PFSK-1 (cell line): ENCODE measurements around the gene KAZN.

ENCODE experiments used
- FOXP2 ChIP-seq: optimal IDR thresholded peaks from 2 replicates; pipeline ENCODE3; 2011; ENCODE audit warnings: borderline replicate concordance, control low read depth, inconsistent platforms; ENCODE audit not compliant: insufficient read depth; ENCODE audit errors: extremely low read length, extremely low read depth
- POLR2AphosphoS5 ChIP-seq: IDR thresholded peaks from 2 replicates; pipeline ENCODE4 v1.6.1; 2012; ENCODE audit warnings: low read depth, mild to moderate bottlenecking, control low read depth, low read length, moderate library complexity
- REST ChIP-seq, 2 experiments: IDR thresholded peaks; 2 replicates each; pipeline versions ENCODE4 v1.6.1 to v1.8.0; 2011 to 2012; ENCODE audit warnings: low read depth in 2 of 2, low read length in 2 of 2, control low read depth in 1 of 2, inconsistent platforms in 1 of 2, mild to moderate bottlenecking in 1 of 2, moderate library complexity in 1 of 2; ENCODE audit not compliant: insufficient read depth in 1 of 2
- SIN3A ChIP-seq: IDR thresholded peaks from 2 replicates; pipeline ENCODE4 v1.6.1; 2012; ENCODE audit warnings: mild to moderate bottlenecking, low read length, moderate library complexity, borderline replicate concordance; ENCODE audit not compliant: insufficient read depth
- TAF1 ChIP-seq: IDR thresholded peaks from 2 replicates; pipeline ENCODE4 v1.6.1; 2012; ENCODE audit warnings: low read length, control low read depth, borderline replicate concordance; ENCODE audit not compliant: insufficient read depth

KAZN gene

GRCh38 chr1:14686701-14687100 is 88.2 kb downstream of the KAZN start:
- TF ChIP-seq TAF1, result no peak
- no peak for TF ChIP-seq SIN3A
- no peak for TF ChIP-seq REST (IDR thresholded peaks at IDR 0.05; ENCODE audit: insufficient read depth in 1 of 2, low read depth in 2 of 2, low read length in 2 of 2)
- TF ChIP-seq FOXP2, result no peak
- no peak for TF ChIP-seq POLR2AphosphoS5

- TF ChIP-seq REST (IDR thresholded peaks at IDR 0.05; ENCODE audit: insufficient read depth in 1 of 2, low read depth in 2 of 2, low read length in 2 of 2), result no peak
- TF ChIP-seq SIN3A, result no peak
- TF ChIP-seq POLR2AphosphoS5, result no peak
- no peak for TF ChIP-seq TAF1
Measured at GRCh38 chr1:14687147-14687546, 88.7 kb downstream of the KAZN start.

DNA sequence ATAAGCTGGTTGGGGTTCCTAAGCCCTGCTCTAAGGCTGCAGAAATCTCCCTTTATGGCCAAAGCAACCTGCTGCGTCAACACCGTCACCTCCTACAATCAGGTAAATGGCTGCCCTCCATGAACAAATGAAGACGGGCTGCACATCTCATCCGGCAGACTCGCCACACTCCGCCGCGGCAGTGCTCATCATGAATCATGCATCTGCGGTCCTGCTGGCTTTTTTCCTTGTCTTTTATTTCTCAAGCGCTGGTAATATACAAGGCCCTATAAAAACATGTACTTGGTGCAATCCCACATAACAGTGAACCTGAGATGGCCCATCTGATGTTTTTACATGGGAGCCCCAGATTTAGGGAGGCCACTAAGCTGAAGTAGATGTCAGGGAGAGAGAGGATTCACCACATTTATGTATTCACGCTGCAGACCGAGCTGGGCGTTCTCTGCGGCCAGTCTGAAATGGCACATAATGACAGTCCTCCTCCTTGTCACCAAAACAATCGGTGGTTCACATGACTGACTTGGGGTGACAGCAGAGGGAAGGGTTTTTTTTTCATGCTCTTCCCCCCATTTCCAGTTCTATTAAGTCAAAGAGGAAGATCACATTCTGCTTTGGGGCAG is 91.6 kb downstream of the KAZN start:
- TF ChIP-seq SIN3A, result no peak
- TF ChIP-seq REST (IDR thresholded peaks at IDR 0.05; ENCODE audit: insufficient read depth in 1 of 2, low read depth in 2 of 2, low read length in 2 of 2), result no peak
- no peak for TF ChIP-seq TAF1
- TF ChIP-seq FOXP2, result no peak
- TF ChIP-seq POLR2AphosphoS5, result no peak

DNA sequence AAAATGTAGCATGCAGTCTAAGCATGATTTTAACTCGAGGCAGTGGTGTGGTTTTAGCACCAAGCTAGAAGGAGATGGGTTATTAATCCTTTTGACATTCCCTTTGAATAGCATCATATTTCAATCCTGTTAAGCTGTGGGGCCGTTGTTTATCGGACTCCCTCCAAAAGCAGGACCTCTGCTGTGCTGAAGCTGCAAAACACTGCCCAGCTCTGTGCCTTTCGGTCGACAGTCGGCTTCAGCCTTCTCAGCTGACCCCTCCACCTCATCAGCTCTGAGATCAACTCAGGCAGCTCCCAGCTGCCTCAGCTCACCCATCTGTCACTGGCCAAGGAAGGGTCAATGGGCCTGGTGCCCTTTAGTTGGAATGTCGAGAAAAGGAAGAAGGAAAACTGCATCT is 95.5 kb downstream of the KAZN start:
- no peak for TF ChIP-seq TAF1
- no peak for TF ChIP-seq FOXP2
- no peak for TF ChIP-seq SIN3A
- no peak for TF ChIP-seq POLR2AphosphoS5
- no peak for TF ChIP-seq REST (IDR thresholded peaks at IDR 0.05; ENCODE audit: insufficient read depth in 1 of 2, low read depth in 2 of 2, low read length in 2 of 2)

DNA sequence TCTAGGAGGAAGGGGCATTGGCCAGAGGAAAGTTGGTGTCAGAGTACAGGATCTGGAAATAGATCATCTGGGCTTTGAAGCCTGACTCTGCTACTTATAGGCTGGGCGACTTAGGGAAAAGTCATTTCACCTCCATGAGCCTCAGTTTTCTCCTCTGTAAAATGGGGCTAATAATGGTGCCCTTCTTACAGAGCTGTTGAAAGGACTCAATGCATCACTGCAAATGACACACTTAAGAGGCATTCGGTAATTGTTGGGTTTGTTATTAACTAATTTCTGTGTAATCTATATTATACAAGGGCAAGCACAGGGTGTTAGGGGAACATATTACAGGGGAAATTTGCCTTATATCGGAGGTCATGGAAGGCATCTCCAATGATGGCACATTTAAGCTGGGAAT is 96.1 kb downstream of the KAZN start:
- TF ChIP-seq SIN3A, result no peak
- no peak for TF ChIP-seq FOXP2
- no peak for TF ChIP-seq REST (IDR thresholded peaks at IDR 0.05; ENCODE audit: insufficient read depth in 1 of 2, low read depth in 2 of 2, low read length in 2 of 2)
- no peak for TF ChIP-seq TAF1
- TF ChIP-seq POLR2AphosphoS5, result no peak
